ENCODE measurements around the gene C1orf174. TPM values are rescaled to one million over a fixed set of nuclear protein-coding genes. Genes with fewer than 3 reads are reported as not detected.
A peak's percentile ranks its signal among the peaks of the same experiment; 100 is the strongest.

C1orf174 gene
- total and polyA plus RNA-seq, 2 of the 13 experiments (the other 11 are each of a cell fraction or from before 2014, with no cell fraction given), result 21.6 to 31.4 TPM

GRCh38 chr1:3856923-3857790 is 42.9 kb downstream of the C1orf174 start, which contains the start of the genes CEP104 and DFFB (continued):
- TF ChIP-seq ZNF513 (CRISPR knock-in tag; conservative IDR thresholded peaks at IDR 0.05) (0 out of 2 replicates have a peak, but pooled peaks have one; percentile 39), ZNF619 (CRISPR knock-in tag; IDR thresholded peaks at IDR 0.05) (peak; percentile 55; the same call in 1 of the 2 replicates), IRF9 (CRISPR knock-in tag; IDR thresholded peaks at IDR 0.05; ENCODE audit: borderline replicate concordance) (peak; percentile 65; the same call in 1 of the 2 replicates), ZNF335 (CRISPR knock-in tag; IDR thresholded peaks at IDR 0.05) (peak; percentile 91), ZNF563 (CRISPR knock-in tag; IDR thresholded peaks at IDR 0.05) (peak; percentile 35), SOX5 (CRISPR knock-in tag; IDR thresholded peaks at IDR 0.05; ENCODE audit: borderline replicate concordance) (no peak), MAFF (IDR thresholded peaks at IDR 0.05; ENCODE audit: low read depth, low read length) (no peak), FOXK2 (IDR thresholded peaks at IDR 0.05) (no peak), DMAP1 (CRISPR knock-in tag; IDR thresholded peaks at IDR 0.05) (peak; percentile 67; the same call in 1 of the 2 replicates), ELF4 (CRISPR knock-in tag; IDR thresholded peaks at IDR 0.05; ENCODE audit: borderline replicate concordance) (peak; percentile 59; the same call in 1 of the 2 replicates), ZNF142 (CRISPR knock-in tag; IDR thresholded peaks at IDR 0.05) (no peak), ZNF232 (CRISPR knock-in tag; IDR thresholded peaks at IDR 0.05; ENCODE audit: borderline replicate concordance) (0 out of 2 replicates have a peak, but pooled peaks have one; percentile 42), HIC2 (CRISPR knock-in tag; IDR thresholded peaks at IDR 0.05; ENCODE audit: low read depth) (no peak), ZNF841 (CRISPR knock-in tag; IDR thresholded peaks at IDR 0.05; ENCODE audit: borderline replicate concordance) (no peak), ARNTL (CRISPR knock-in tag; IDR thresholded peaks at IDR 0.05) (peak; percentile 35; the same call in 1 of the 2 replicates)
- TF ChIP-seq, protein P1, sequence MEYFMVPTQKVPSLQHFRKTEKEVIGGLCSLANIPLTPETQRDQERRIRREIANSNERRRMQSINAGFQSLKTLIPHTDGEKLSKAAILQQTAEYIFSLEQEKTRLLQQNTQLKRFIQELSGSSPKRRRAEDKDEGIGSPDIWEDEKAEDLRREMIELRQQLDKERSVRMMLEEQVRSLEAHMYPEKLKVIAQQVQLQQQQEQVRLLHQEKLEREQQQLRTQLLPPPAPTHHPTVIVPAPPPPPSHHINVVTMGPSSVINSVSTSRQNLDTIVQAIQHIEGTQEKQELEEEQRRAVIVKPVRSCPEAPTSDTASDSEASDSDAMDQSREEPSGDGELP (IDR thresholded peaks at IDR 0.05; ENCODE audit: borderline replicate concordance, low read depth), result peak; percentile 71; the same call in 1 of the 2 replicates
